LNCaP clone FGC (cell line): Measurements from ENCODE around the gene SLC35G2.
A peak's percentile ranks its signal among the peaks of the same experiment; 100 is the strongest.

ENCODE experiments used
- DNase-seq: peaks from one replicate; pipeline ENCODE4 v3.0.0-alpha.2; 2011; ENCODE audit warnings: low read depth
- H3K4me3 ChIP-seq: 2 replicates; pipeline ENCODE4 v1.5.1; 2011; ENCODE audit warnings: mild to moderate bottlenecking, low read depth, low read length, control low read depth
- CTCF ChIP-seq: IDR thresholded peaks from 2 replicates; pipeline ENCODE4 v1.5.1; 2012; ENCODE audit warnings: mild to moderate bottlenecking; ENCODE audit not compliant: control insufficient read depth, insufficient read depth; ENCODE audit errors: extremely low read depth

Gene SLC35G2

DNA sequence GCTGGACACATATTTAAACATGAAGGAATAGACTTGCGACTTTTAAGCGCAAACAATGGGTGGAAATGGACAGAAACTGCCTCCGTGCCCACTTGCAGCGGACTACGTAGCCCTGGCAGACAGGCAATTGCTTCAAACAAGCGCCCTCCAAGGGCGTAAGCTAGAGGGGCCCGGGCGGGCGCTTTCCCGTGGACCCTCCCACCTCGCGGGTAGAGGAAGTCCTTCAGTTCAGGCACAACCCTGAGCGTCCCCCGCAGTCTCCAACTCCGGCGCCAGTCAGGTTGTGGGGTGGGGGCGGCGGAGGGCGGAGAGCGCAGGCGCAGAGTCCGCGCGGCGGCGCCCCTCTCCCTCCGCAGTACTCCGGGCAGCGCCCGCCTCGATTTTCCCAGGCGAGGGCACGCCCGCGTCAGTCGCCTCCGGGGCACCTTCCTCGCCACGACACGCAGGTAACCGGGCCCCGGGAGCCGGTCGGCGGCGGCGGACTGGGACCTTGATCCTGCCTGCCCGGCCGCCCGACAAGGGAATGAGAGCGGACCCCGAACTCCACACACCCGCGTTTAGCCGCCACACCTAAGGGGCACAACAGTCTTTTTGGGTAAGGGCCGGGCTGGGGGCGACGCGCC is at the start of gene SLC35G2:
TSS of gene SLC35G2 (plus strand) at position 358 of the 623 bp plus-strand sequence. CDS start 35,335 bp downstream, outside the sequence.
- no peak for DNase-seq

DNA sequence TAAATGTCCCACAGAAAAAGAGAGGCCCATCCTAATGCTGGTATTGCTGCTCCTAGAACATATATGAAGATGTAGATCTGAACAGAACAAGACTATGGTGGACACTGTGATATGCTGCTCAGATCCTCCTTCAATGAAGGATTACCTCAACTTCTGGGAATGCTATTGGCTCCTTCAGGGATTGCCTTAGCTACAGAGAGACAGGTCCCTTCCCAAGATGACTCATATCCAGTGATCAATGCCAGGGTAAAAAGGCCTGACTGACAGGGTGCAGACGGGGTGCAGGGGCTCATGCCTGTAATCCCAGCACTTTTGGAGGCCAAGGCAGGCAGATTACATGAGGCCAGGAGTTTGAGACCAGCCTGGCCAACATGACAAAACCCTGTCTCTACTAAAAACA is 46.2 kb upstream of the SLC35G2 start:
- H3K4me3 ChIP-seq, result no peak overlapping the region
- DNase-seq, result no peak
- no peak for TF ChIP-seq CTCF

More for the DNA sequence above, at the start of gene SLC35G2:
- H3K4me3 ChIP-seq, result no peak within 1 kb of the TSS
- no peak for TF ChIP-seq CTCF

DNA sequence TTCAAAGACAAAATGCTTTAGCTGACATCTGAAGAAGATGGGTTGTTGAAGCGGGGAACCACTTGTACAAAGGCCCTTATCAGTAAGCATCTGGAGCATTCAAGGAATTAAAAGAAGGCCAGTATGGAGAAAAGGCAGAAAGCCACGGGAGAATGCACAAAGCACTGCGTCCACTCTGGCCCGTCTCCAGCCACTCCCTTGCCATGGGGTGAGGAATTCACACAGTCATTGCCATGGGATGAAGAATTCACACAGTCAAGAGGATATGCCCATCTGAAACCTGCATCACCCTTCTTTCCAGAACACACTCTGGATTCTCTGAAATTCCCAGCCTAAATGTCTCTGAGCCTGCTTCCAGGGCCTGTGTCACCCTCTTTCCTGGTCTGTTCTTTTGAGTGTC is 40.1 kb upstream of the SLC35G2 start:
- no peak overlapping the region for H3K4me3 ChIP-seq
- no peak for TF ChIP-seq CTCF
- no peak for DNase-seq

GRCh38 chr3:136780741-136781140 is 38.2 kb upstream of the SLC35G2 start:
- no peak for DNase-seq
- TF ChIP-seq CTCF, result no peak
- H3K4me3 ChIP-seq, result no peak overlapping the region

- no peak for TF ChIP-seq CTCF
- DNase-seq, result peak; percentile 79
- no peak overlapping the region for H3K4me3 ChIP-seq
Observed at GRCh38 chr3:136783708-136784191, 35.2 kb upstream of the SLC35G2 start.

GRCh38 chr3:136787349-136787748 is 31.6 kb upstream of the SLC35G2 start:
- peak; percentile 19 for DNase-seq
- TF ChIP-seq CTCF, result no peak
- H3K4me3 ChIP-seq, result no peak overlapping the region

GRCh38 chr3:136788154-136788553 is 30.8 kb upstream of the SLC35G2 start:
- DNase-seq, result no peak
- H3K4me3 ChIP-seq, result no peak overlapping the region
- no peak for TF ChIP-seq CTCF
